Body of pancreas (tissue), 4 donors: ENCODE results near the gene UGT1A6.

ENCODE experiments used
- POLR2A ChIP-seq, 3 donors: fragments of 450-650 bp; IDR thresholded peaks; one replicate each; pipeline ENCODE4 v1.6.1; 2016; ENCODE audit warnings: antibody characterized with exemption in 3 of 3, mild to moderate bottlenecking in 2 of 3
- TF ChIP-seq, protein P1 (sequence below), 7 experiments: fragments of 450-650 bp in 4 of 7; fragments of 200-600 bp in 3 of 7; sonication (generic) in 3 of 7; IDR thresholded peaks; one replicate each; pipeline ENCODE4 v1.5.1; 2016 to 2019; ENCODE audit warnings: antibody characterized with exemption in 7 of 7

DNA sequence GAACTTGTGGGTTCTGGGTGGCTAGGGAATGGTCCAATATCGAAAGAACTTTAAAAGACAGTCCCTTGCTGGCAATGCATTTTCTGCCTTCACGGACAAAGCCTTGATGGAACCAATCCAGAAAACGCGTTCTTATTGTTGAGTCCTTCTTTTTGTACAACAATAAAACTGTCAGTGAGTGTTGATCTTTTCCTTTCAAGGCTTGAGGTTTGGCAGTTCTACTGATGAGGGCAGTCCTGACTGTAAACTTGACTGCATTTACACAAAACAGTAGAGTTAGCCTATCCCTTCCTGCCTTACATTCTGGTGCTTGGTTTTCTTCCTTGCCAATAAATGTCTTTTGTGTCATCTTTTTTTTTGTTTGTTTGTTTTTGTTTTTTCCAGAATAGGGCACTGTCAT lies 13.5 kb upstream of the UGT1A6 start:
- TF ChIP-seq POLR2A (IDR thresholded peaks at IDR 0.05): no peak
- TF ChIP-seq, protein P1, sequence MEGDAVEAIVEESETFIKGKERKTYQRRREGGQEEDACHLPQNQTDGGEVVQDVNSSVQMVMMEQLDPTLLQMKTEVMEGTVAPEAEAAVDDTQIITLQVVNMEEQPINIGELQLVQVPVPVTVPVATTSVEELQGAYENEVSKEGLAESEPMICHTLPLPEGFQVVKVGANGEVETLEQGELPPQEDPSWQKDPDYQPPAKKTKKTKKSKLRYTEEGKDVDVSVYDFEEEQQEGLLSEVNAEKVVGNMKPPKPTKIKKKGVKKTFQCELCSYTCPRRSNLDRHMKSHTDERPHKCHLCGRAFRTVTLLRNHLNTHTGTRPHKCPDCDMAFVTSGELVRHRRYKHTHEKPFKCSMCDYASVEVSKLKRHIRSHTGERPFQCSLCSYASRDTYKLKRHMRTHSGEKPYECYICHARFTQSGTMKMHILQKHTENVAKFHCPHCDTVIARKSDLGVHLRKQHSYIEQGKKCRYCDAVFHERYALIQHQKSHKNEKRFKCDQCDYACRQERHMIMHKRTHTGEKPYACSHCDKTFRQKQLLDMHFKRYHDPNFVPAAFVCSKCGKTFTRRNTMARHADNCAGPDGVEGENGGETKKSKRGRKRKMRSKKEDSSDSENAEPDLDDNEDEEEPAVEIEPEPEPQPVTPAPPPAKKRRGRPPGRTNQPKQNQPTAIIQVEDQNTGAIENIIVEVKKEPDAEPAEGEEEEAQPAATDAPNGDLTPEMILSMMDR (IDR thresholded peaks at IDR 0.05): no peak
